K562 (cell line): ENCODE data around the gene ECD. TPM values are rescaled to one million over a fixed set of nuclear protein-coding genes. Genes with fewer than 3 reads are reported as not detected.

Source experiments
- ARID1B ChIP-seq: fragments of 450-650 bp; IDR thresholded peaks from 2 replicates; pipeline ENCODE4 v1.6.1; 2016; ENCODE audit warnings: antibody characterized with exemption, mild to moderate bottlenecking, inconsistent platforms
- BACH1 ChIP-seq: fragments of 200-800 bp; sonication (Bioruptor generic); IDR thresholded peaks from 2 replicates; pipeline ENCODE4 v1.6.1; 2016; ENCODE audit warnings: missing genetic modification characterization, missing compliant biosample characterization
- CBFA2T3 ChIP-seq: fragments of 450-650 bp; IDR thresholded peaks from 2 replicates; pipeline ENCODE4 v1.6.1; 2017
- CLOCK ChIP-seq: fragments of 250-450 bp; sonication (Bioruptor Pico); IDR thresholded peaks from 2 replicates; pipeline ENCODE4 v1.4.0; 2020; ENCODE audit warnings: mild to moderate bottlenecking, moderate library complexity, borderline replicate concordance
- FOXP4 ChIP-seq: sonication (generic); formaldehyde crosslinking; IDR thresholded peaks from 2 replicates; pipeline ENCODE4 v1.8.0; 2022; ENCODE audit warnings: mild to moderate bottlenecking, missing genetic modification reagents, borderline replicate concordance
- GTF2B ChIP-seq: IDR thresholded peaks from 2 replicates; pipeline ENCODE4 v1.6.1; 2011; ENCODE audit not compliant: insufficient read length; ENCODE audit errors: extremely low read depth
- HDAC1 ChIP-seq, 2 experiments: fragments of 450-650 bp; IDR thresholded peaks; 2 replicates each; pipeline ENCODE4 v1.6.1; 2016 to 2017; ENCODE audit warnings: inconsistent platforms in 1 of 2, mild to moderate bottlenecking in 1 of 2, moderate library complexity in 1 of 2
- MECOM ChIP-seq: fragments of 250-450 bp; sonication (Bioruptor Pico); IDR thresholded peaks from 2 replicates; pipeline ENCODE4 v1.8.0; 2022; ENCODE audit warnings: inconsistent platforms
- MED1 ChIP-seq: sonication (generic); formaldehyde crosslinking; IDR thresholded peaks from 2 replicates; pipeline ENCODE4 v1.8.1; 2023; ENCODE audit warnings: missing genetic modification reagents, borderline replicate concordance
- NFYB ChIP-seq: IDR thresholded peaks from 2 replicates; pipeline ENCODE4 v1.6.1; 2011; ENCODE audit warnings: mild to moderate bottlenecking, moderate library complexity; ENCODE audit not compliant: insufficient read length; ENCODE audit errors: extremely low read depth
- SMARCE1 ChIP-seq: fragments of 450-650 bp; IDR thresholded peaks from 2 replicates; pipeline ENCODE4 v1.7.1; 2016; ENCODE audit warnings: mild to moderate bottlenecking
- SNRNP70 ChIP-seq: fragments of 200-400 bp; formaldehyde crosslinking; optimal IDR thresholded peaks from 2 replicates; pipeline ENCODE3; 2017; ENCODE audit warnings: low read depth, low read length
- TEAD1 ChIP-seq, 2 experiments: fragments of 450-650 bp in 1 of 2; sonication (generic) in 1 of 2; formaldehyde crosslinking; IDR thresholded peaks; 2 replicates each; pipeline versions ENCODE4 v1.4.0 to v1.8.0; 2020 to 2022; ENCODE audit warnings: mild to moderate bottlenecking in 2 of 2, missing genetic modification reagents in 1 of 2
- WHSC1 ChIP-seq: IDR thresholded peaks from one replicate; pipeline ENCODE4 v1.6.1; 2012; ENCODE audit warnings: low read length, control low read depth, inconsistent platforms
- ZBTB8A ChIP-seq: fragments of 450-650 bp; IDR thresholded peaks from 2 replicates; pipeline ENCODE4 v1.6.1; 2018; ENCODE audit warnings: mild to moderate bottlenecking, moderate library complexity; ENCODE audit not compliant: partially characterized antibody
- ZNF277 ChIP-seq: fragments of 250-450 bp; sonication (Bioruptor Pico); IDR thresholded peaks from 2 replicates; pipeline ENCODE4 v1.8.0; 2022; ENCODE audit warnings: inconsistent platforms, mild to moderate bottlenecking, moderate library complexity, borderline replicate concordance
- ZNF316 ChIP-seq: fragments of 450-650 bp; IDR thresholded peaks from 2 replicates; pipeline ENCODE4 v1.6.1; 2016
- polyA plus RNA-seq, 8 experiments: library from polyadenylated mRNA; depleted of rRNA in 4 of 8; stranded (reverse) in 5 of 8; unstranded in 3 of 8; fragments of >200 nt; fragmentation: Nextera tagmentation in 2 of 8; fragmentation: Illumina TruSeq in 1 of 8; extraction: Ambion mirVana in 2 of 8; extraction: Trizol in 1 of 8; gene quantifications; 2 replicates each; pipeline versions ENCODE4 v1.2.1 to v1.2.3, GENCODE V29; 2011 to 2014; ENCODE audit warnings: inconsistent platforms in 1 of 8, missing spikeins in 1 of 8
- total RNA-seq, 7 experiments: library from RNA; depleted of rRNA in 6 of 7; stranded (reverse); fragments of >200 nt in 6 of 7; fragmentation: Illumina TruSeq in 2 of 7; extraction: Trizol in 2 of 7; gene quantifications; 2 replicates each; pipeline versions ENCODE4 v1.2.1 to v1.2.3, GENCODE V29; 2011 to 2021; ENCODE audit warnings: low replicate concordance in 1 of 7

ECD gene
- total and polyA plus RNA-seq, 9 of the 15 experiments (the other 6 are each of a cell fraction or from before 2014, with no cell fraction given): 33.5 to 79.9 (median 53.2) TPM

- TF ChIP-seq SNRNP70 (no peak), CBFA2T3 (peak; percentile 51), ZBTB8A (no peak), GTF2B (no peak), CLOCK (no peak), TEAD1 (CRISPR knock-in tag; IDR thresholded peaks at IDR 0.05) (no peak), MED1 (no peak), HDAC1 (IDR thresholded peaks at IDR 0.05) (no peak), BACH1 (tag) (no peak), WHSC1 (no peak), ZNF316 (0 out of 2 replicates have a peak, but pooled peaks have one; percentile 4), NFYB (no peak), FOXP4 (CRISPR knock-in tag) (no peak), SMARCE1 (no peak), ZNF277 (no peak), ARID1B (peak; percentile 56; the same call in 1 of the 2 replicates), MECOM (CRISPR knock-in tag) (no peak)
Measured at GRCh38 chr10:73183667-73184281, 16.0 kb upstream of the ECD start (continued).
